8988T (cell line): ENCODE measurements around the gene ST6GALNAC4.

Experiments used
- DNase-seq: peaks from one replicate; pipeline ENCODE4 v3.0.0; 2011

Gene ST6GALNAC4

DNA sequence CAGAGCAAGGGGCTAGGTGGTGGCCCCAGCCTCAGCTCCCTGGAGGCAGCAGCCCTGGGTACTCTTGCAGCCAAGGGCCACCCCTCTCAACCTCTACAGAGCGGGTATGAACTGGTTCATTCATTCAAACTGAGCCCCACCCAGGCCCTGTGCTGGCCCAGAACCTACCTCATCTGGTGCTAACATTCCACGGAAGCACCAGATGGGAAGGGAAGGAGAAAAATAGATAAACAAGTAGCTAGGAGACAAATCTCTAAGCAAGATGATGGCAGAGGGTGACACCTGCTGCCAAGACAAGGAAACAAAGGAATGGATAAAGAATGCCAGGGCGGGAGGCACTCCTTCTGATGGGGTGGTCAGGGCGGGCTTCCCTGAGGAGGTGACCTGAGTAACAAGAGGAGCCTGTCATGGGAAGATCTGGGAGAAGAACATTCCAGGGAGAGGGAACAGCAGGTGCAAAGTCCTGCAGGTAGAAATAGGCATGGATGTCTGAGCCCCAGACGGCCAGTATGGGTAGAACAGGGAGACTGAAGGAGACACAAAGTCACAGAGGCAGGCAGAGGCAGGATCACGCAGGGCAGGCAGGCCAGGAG, 6.1 kb downstream of the ST6GALNAC4 start:
- DNase-seq = no peak

- DNase-seq = no peak
Measured at GRCh38 chr9:127909839-127910273, 7.0 kb downstream of the ST6GALNAC4 start.

DNA sequence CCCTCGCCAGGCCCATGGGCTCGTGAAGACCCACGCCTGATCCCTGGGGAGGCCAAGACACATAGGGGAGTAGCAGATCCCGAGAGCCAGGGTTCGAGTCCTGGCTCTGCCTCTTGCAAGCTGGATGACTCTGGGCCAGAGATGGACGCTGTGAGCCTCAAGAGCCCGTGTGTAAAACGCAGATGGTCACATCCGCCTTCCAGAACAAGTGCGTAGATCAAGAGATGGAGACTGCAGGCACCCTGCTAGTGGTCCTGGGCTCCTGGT, 8.2 kb downstream of the ST6GALNAC4 start:
- DNase-seq = no peak

GRCh38 chr9:127907867-127908659, 8.8 kb downstream of the ST6GALNAC4 start:
- no peak for DNase-seq

DNA sequence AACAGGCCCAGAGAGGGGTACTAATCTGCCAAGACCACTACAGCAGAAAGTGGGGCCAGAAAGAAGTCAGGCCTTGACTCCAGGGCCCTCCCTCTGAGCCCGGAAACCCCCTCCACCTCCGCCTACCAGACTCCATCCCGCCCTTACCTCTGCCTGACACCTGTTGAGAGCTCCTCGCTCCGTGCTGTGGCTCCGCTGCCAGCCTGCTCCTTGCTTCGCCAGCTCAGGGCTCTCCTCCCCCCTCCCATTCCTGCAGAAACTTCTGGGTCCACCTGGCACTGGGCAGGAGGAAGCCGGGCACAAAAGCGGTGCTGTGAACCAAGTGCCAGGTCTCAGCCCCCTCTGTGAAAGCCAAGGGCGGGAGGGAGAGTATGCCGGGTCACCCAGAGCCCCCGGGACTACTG, 11.1 kb downstream of the ST6GALNAC4 start:
- DNase-seq = no peak

DNA sequence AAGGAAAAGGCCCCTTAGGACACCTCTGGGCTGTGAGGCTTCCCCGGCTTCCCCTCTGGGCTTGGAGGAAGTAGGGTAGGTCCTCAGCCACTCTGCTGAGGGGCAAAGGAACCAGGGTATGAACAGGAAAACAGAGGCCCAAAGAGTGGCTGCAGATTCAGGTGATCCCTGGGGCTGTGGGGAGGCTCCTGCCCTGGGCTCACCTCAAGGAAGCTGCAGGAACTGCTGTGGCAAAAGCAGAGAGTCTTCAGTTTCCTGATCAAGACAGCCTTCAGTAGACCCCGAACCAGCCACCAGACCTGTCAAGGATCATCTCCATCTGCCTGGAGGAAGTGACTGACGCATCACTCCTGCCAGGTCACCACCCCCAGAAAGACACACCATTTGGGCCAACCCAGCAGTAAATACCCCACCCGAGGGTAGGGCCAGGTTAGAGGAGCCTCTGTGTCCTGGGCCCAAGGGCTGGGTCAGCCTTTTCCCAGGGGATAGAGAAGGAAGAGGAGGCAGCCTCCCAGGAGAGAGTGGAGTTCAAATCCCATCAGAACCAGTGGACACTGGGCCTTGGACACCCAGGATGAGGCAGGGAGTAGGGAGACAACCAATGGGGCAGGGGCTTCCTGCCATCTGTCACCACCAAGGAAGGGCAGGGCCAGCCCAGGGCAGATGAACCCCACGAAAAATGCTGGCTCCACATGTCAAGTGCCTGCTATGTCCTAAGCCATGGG, 11.7 kb downstream of the ST6GALNAC4 start:
- DNase-seq = no peak

DNA sequence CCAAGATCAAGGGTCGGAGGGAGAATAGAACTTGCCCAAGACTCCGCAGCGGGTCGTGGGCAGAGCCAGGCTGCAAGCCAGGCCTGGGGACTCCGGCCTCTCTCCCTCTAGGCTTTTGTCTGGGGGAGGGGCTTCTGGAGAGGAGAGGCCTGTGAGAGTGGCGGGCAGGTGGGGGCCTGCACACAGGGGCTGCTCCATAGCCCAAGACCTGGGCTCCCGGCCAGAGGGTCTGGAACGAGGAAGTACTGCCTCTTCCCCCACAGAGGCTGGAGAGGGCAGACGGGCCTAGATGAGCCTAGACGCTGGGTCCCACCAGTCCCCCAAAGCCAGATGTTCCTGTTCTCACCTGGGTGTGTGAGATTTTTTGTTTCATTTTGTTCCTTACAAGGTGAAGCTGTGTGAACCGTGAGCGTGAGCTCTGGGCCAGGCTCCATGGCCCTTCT, 12.3 kb downstream of the ST6GALNAC4 start:
- no peak for DNase-seq

- DNase-seq = no peak
Measured at GRCh38 chr9:127903557-127904475, 13.0 kb downstream of the ST6GALNAC4 start.

- peak; percentile 89 for DNase-seq
Measured at GRCh38 chr9:127899128-127899943, 17.5 kb downstream of the ST6GALNAC4 start, which contains the start of gene ST6GALNAC6. Gene ST6GALNAC6 (minus strand): TSS chr9:127899603. CDS start chr9:127897981, 1,622 bp downstream.

GRCh38 chr9:127898433-127899127, 18.3 kb downstream of the ST6GALNAC4 start:
- no peak for DNase-seq

GRCh38 chr9:127897193-127897692, 19.6 kb downstream of the ST6GALNAC4 start:
- no peak for DNase-seq

DNA sequence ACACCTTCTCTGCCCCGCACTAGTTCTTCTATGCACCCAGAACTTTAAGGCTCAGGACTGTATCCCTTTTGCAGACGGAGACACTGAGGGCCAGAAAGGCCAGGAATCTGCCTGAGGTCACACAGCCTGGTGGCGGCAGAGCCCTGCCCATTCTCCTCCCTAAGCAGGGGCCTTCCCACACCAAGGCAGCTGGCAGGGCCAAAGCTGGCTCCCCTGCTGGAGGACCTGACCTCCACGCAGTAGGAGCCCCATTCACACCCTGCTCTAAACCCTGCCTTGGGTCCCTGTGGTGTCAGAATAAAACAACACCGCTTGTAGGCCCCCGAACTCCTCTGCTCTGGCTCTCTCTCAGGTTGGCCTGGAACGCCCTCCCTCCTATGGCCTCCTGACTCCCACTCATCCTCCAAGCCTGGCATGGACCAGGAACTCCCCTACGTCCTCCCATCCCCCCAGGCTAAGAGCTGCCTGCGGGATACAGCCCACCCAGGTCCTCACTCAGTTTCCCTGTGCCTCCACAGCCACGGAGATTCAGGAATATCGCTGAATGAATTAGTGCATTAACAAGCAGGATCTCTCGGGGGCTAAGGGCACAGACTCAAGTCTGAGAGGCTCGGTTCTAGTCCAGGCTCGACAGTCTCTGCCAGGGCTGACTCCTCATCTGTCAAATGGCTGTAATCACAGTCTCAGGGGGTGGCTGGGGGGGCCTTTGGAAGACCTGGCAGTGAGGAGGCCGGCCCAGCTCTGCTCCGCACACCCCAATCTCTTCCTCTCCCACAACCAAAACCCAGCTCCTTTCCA, 20.2 kb downstream of the ST6GALNAC4 start:
- DNase-seq = no peak

- DNase-seq = no peak
Measured at GRCh38 chr9:127895811-127896210, 21.0 kb downstream of the ST6GALNAC4 start.

DNA sequence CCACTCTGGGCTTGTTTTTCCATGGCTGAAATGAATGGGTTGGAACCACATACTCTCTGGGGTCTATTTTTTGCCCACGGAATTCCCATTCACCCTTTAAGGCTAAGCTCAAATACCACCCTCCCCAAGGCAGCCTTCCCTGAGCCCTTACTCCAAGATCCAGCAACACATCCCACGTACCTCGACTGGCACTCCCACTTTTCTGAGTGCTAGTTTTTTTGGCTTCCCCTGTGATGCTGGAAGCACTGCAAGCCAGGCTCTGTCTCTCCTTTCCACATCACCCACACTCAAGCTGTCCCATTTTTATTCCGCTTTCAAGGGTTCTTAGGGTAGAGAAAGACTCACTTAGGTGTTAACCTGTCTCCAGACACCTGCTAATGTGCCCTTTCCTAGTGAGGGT, 23.4 kb downstream of the ST6GALNAC4 start:
- no peak for DNase-seq

- no peak for DNase-seq
Measured at GRCh38 chr9:127892831-127893230, 24.0 kb downstream of the ST6GALNAC4 start.

- no peak for DNase-seq
Measured at GRCh38 chr9:127890053-127890452, 26.8 kb downstream of the ST6GALNAC4 start.

DNA sequence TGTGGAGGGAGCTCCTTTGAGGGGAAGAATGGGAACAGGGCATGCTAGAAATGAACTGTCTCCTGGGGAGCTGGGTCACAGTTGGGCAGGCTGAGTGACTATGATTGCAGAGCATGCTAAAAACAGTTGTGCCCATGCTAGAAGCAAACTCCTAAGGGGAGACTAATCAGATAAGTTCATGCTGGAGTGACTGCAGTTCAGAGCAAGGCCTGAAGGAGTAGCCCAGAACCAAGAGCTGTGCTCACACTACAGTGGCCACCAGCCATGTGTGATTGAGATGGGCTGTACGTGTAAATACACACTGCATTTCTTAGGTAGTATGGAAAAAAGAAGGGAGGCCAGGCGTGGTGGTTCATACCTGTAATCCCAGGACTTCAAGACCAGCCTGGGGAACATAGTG, 29.0 kb downstream of the ST6GALNAC4 start:
- DNase-seq = no peak

DNA sequence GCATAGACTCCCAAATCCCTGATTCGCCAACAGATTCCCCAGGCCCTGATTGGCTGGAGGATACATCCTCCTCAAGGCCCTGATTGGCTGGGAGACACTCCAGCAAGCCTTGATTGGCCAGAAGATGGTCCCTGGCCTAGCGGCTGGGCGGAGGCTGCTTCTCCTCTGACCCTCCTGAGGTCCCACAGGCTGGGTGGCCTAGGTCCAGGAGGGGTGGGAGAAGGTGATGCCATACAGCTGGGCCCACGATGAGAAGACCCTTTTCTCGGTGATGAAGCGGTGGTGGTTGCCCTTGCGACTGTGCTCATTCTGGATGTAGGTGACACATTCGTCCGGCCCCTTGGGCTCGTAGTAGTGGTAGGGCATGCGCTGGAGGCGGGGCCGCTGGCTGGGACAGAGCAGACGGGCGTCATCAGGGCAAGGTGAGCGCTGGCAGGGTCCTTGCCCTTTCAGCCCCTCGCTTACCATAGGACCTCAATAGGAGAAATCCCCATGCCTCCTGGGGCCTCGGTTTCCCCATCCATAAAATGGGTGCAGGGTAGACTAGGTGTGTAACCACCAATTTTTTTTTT, 30.4 kb downstream of the ST6GALNAC4 start:
- DNase-seq = peak; percentile 47

GRCh38 chr9:127885508-127886281, 31.1 kb downstream of the ST6GALNAC4 start:
- no peak for DNase-seq
